Ascending aorta (tissue), 2 donors: ENCODE data around the gene RPLP2. TPM values are rescaled to one million over a fixed set of nuclear protein-coding genes. Genes with fewer than 3 reads are reported as not detected.
A peak's percentile ranks its signal among the peaks of the same experiment; 100 is the strongest.

ENCODE experiments used
- DNase-seq, 2 donors: peaks; one replicate each; pipeline ENCODE4 v3.0.0-alpha.2; 2019; ENCODE audit warnings: low spot score in 2 of 2
- H3K27ac ChIP-seq, 2 donors: fragments of 200-600 bp; sonication (generic); one replicate each; pipeline ENCODE4 v1.5.1; 2016 to 2017; ENCODE audit warnings: mild to moderate bottlenecking in 1 of 2
- H3K27me3 ChIP-seq: fragments of 200-600 bp; sonication (generic); one replicate; pipeline ENCODE4 v1.5.1; 2017
- H3K36me3 ChIP-seq, 2 donors: fragments of 200-600 bp; sonication (generic); one replicate each; pipeline ENCODE4 v1.5.1; 2016
- H3K4me1 ChIP-seq, 2 donors: fragments of 200-600 bp; sonication (generic); one replicate each; pipeline ENCODE4 v1.5.1; 2016 to 2017; ENCODE audit warnings: mild to moderate bottlenecking in 1 of 2
- H3K4me3 ChIP-seq, 2 donors: fragments of 200-600 bp; sonication (generic); one replicate each; pipeline ENCODE4 v1.5.1; 2016 to 2017; ENCODE audit warnings: mild to moderate bottlenecking in 1 of 2
- H3K9me3 ChIP-seq, 2 donors: fragments of 200-600 bp; sonication (generic); one replicate each; pipeline ENCODE4 v1.5.1; 2016
- intact Hi-C: fragments of 100-400 bp; cut with DNase I; formaldehyde crosslinking; loops from one replicate; pipeline ENCODE4 v1.15.1; 2023
- total RNA-seq: library from RNA; depleted of rRNA; stranded (reverse); fragments of >200 nt; gene quantifications from one replicate; pipeline ENCODE4 v1.1.0, GENCODE V29; 2016
- TF ChIP-seq, protein P1 (sequence below), 3 experiments: fragments of 200-600 bp in 2 of 3; fragments of 450-650 bp in 1 of 3; sonication (generic) in 2 of 3; IDR thresholded peaks; one replicate each; pipeline ENCODE4 v1.5.1; 2016 to 2019; ENCODE audit warnings: antibody characterized with exemption in 3 of 3, mild to moderate bottlenecking in 1 of 3, moderate library complexity in 1 of 3

RPLP2 gene
- total RNA-seq, 1 donor from 2014 or later = 897 TPM

DNA sequence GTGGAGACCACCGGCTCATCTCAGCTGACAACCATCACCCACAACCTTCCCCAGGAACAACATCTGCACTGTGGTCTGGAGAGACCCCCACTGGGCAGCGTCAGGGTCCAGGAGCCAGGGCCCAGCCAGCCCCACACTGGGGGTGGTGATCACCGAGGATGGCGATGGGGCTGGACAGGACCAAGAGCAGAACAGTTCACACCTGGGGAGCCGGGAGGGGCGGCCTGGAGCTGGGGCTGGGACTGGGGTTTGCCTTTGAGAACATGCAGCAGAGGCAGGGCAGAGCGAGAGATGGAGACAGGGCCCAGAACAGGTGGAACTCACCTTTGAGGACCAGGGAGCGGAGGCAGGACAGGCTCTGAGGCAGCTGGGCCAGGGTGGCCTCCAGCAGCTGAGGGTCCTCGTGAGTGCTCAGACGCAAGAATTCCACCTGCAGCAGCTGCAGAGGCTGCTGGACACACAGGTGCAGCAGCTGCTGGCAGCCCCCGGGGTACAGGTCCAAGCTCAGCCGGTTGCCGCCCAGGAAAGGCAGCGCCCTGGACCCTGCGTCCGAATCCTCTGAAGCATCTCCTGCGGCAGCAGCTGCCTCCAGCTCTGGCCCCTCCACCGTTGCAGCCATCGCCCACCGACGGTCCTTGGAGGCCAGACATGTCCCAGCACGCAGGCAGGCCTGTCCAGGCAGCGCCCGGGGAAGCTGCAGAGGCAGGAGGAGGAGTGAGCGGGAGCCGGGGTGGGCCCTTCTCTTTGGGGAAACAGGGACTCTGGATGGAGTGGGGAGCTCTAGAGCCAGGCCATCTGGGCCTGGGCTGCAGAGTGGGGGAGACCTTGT is 5.8 kb upstream of the RPLP2 start:
- H3K27ac ChIP-seq = peak overlapping the region in 1 of 2 donors; percentile 95
- no peaks in the 10 kb centered on the region for H3K9me3 ChIP-seq
- peak overlapping the region; percentile 57 to 72 for H3K4me3 ChIP-seq
- peaks cover 18 to 22% of the 10 kb centered on the region in 2 donors for H3K4me1 ChIP-seq
- H3K36me3 ChIP-seq = peaks cover 13 to 23% of the 10 kb centered on the region in 2 donors
- TF ChIP-seq, protein P1, sequence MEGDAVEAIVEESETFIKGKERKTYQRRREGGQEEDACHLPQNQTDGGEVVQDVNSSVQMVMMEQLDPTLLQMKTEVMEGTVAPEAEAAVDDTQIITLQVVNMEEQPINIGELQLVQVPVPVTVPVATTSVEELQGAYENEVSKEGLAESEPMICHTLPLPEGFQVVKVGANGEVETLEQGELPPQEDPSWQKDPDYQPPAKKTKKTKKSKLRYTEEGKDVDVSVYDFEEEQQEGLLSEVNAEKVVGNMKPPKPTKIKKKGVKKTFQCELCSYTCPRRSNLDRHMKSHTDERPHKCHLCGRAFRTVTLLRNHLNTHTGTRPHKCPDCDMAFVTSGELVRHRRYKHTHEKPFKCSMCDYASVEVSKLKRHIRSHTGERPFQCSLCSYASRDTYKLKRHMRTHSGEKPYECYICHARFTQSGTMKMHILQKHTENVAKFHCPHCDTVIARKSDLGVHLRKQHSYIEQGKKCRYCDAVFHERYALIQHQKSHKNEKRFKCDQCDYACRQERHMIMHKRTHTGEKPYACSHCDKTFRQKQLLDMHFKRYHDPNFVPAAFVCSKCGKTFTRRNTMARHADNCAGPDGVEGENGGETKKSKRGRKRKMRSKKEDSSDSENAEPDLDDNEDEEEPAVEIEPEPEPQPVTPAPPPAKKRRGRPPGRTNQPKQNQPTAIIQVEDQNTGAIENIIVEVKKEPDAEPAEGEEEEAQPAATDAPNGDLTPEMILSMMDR (IDR thresholded peaks at IDR 0.05) = no peak
- H3K27me3 ChIP-seq = no peaks in the 10 kb centered on the region
- no peak for DNase-seq
- intact Hi-C loops = no loop called here

DNA sequence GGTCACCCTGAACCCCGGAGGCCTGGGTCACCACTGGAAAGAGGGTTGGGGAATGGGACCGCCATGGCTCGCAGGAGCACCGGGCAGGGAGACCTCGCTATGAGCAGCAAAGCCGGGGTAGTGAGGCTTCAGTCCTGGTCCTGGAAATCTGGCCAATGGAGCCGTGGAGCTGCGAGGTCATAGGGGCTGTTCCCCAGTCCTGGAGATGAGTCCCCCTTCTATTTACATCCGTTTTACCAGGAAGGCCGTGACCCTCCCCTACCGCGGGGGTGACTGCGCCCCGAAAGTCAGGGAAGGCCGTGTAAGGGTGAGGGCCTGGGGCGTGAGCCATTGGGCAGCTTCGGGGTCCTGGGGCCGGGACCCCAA is 5.2 kb upstream of the RPLP2 start:
- no peaks in the 10 kb centered on the region for H3K27me3 ChIP-seq
- H3K4me3 ChIP-seq = peak overlapping the region; percentile 57 to 72
- intact Hi-C loops = no loop called here
- H3K36me3 ChIP-seq = peaks cover 13 to 21% of the 10 kb centered on the region in 2 donors
- TF ChIP-seq, protein P1 (IDR thresholded peaks at IDR 0.05) = no peak
- H3K27ac ChIP-seq = peak overlapping the region; percentile 94 to 95
- no peak for DNase-seq
- peaks cover 18 to 22% of the 10 kb centered on the region in 2 donors for H3K4me1 ChIP-seq
- no peaks in the 10 kb centered on the region for H3K9me3 ChIP-seq

DNA sequence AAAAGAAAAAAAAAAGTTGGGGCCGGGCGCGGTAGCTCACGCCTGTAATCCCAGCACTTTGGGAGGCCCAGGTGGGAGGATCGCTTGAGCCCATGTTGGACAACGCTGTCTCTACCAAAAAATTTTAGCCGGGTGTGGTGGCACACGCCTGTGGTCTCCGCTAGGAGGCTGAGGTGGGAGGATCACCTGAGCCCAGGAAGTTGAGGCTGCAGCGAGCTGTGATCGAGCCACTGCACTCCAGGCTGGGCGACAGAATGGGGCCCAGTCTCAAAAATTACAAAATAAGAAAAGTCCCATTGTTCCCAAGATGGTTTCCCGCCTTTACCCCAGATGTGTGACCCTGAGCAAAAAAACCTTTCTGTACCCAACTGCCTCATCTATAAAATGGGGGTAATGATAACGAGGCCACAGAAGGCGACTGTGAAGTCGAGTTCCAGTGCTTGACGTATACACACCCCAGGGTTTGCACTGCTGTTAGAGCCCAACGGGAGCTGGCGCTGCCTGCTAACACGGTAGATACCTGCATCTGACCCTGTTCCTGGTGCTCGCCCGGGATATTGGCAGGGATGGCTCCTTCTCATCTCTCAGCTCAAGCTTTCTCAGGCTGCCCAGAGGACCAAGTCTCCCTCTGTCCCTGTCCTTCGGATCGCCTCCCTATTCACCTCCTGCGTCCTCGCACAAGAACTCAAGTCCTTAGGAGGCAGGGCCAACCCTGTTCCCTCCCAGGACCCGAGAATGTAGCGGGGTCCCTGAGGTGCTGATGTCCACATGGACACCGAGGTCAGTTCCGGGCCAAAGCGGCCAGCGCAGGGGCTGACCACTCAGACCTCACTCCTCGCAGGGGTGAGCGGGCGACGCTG is 1.1 kb upstream of the RPLP2 start:
- H3K27me3 ChIP-seq = no peaks in the 10 kb centered on the region
- H3K27ac ChIP-seq = peak overlapping the region; percentile 93 to 98
- H3K4me1 ChIP-seq = peaks cover 17 to 39% of the 10 kb centered on the region in 2 donors
- no peaks in the 10 kb centered on the region for H3K9me3 ChIP-seq
- H3K36me3 ChIP-seq = peaks cover 22 to 24% of the 10 kb centered on the region in 2 donors
- H3K4me3 ChIP-seq = peak overlapping the region; percentile 73 to 97
- TF ChIP-seq, protein P1 (IDR thresholded peaks at IDR 0.05) = no peak
- DNase-seq = peak in 1 of 2 donors; percentile 93
- intact Hi-C loops = loop anchor here (1.0 kb wide), 3 partner anchors 11 to 31 kb away; partner anchors contain the start of gene GATD1

DNA sequence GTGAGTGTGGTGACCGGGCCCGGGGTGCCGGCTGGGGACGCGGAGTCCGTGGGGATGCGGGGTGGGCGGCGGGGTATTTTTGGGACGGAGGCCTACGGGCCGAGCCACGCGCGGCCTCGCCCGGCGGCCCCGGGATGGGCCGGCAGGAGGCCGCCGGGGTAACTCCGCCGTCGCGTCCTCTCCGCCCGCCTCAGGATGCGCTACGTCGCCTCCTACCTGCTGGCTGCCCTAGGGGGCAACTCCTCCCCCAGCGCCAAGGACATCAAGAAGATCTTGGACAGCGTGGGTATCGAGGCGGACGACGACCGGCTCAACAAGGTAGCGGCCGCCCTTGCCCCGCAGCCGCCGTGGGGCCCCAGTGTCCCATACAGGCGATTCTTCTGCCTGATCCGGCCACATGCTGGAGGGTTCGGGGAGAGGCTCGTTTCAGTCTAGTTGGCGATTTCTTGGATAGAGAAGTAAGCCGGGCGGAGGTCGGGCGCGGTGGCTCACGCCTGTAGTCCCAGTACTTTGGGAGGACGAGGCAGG is 337 bp downstream of the RPLP2 start:
- Histone ChIP-seq H3K36me3 (peaks cover 25 to 28% of the 10 kb centered on the region in 2 donors), H3K4me3 (peak overlapping the region; percentile 73 to 97), H3K9me3 (no peaks in the 10 kb centered on the region), H3K27me3 (no peaks in the 10 kb centered on the region), H3K4me1 (peaks cover 6 to 31% of the 10 kb centered on the region in 2 donors), H3K27ac (peak overlapping the region; percentile 93 to 98)
- TF ChIP-seq, protein P1 (IDR thresholded peaks at IDR 0.05) = no peak
- intact Hi-C loops = no loop called here
- DNase-seq = no peak

DNA sequence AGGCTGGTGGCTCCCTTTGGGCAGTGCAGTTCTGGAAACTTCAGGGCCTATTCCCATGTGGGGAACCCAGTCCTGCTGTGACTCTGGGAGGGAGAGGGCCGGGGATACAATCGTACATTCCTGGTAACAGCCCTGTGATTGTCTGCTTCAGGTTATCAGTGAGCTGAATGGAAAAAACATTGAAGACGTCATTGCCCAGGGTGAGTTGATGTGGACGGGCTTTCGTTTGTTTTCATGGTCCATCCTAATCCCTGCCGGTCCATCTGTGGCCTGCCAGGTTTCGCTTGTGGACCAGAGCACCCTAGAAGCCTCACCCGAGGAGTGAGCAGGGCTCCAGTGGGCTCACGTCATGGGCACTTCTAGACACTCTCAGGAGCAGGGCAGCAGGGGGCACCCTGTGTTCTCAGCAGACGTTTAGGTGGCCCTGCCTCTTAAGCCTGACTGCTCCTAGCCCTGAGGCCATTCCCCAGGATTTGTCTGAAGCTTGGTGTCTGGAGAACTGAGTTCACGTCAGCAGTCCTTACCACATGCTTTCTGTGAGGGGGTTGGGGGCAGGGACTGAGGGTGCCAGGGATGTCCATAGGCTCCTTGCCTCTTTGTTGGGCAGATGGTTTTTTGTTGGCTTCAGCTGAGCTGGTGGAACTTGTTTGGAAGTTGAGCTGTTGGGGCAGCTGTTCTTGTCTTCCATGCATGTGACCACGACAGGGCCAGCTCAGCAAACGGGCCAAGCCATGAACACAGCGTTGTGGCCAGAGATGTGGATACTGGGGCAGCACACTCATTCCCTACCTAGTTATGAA is 1.9 kb downstream of the RPLP2 start:
- Histone ChIP-seq H3K4me3 (no peak overlapping the region), H3K4me1 (peaks cover 6 to 25% of the 10 kb centered on the region in 2 donors), H3K27me3 (no peaks in the 10 kb centered on the region), H3K36me3 (peaks cover 25 to 28% of the 10 kb centered on the region in 2 donors), H3K9me3 (no peaks in the 10 kb centered on the region), H3K27ac (no peak overlapping the region)
- no peak for DNase-seq
- TF ChIP-seq, protein P1 (IDR thresholded peaks at IDR 0.05) = no peak
- intact Hi-C loops = no loop called here
